Activated T-cell treated with anti-CD3 and anti-CD28 coated beads, Interleukin-2, amount 50 U/mL, for 1 hour (primary cell): ENCODE measurements around the gene SHC2.
"Not testable (repeated sequence)": the region's sequence is repeated elsewhere in the genome, so short reads cannot be mapped to it uniquely, and the experiment has no call there.

Experiments
- DNase-seq: peaks from one replicate; pipeline ENCODE4 v3.0.0-alpha.2; 2020

SHC2 gene

DNA sequence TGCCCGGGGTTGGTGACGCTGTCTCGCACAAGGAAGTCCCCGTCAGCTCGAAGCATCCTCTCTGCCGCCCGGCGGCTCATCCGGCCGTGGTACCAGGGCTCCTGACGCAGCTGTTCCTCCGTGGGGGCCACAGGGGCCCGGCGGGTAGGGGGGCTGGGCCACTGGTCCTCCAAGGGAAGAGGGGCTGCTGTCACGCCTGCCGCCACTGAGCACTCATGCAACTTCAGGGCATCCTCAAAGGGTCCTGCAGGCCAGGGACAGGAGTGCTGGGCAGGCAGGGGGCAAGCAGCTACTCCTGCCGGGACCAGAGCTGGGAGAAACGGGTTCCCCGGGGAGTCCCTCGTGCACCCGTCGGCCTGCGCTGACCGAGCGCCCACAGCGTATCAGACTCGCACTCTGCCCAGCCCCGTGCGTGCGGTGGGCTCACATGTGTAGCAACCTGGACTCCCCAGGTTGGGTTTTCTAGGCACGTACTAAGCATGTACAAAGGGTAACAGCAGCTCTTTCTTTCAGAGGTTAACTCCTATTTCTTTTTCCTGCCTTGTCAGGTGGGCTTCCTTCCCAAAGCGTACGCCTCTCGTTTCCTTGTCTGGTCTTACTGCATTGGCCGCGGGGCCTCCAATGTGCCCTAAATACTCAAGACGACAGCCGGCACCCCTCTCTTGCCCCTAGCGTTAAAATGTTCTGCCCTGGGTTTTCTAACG lies 38.5 kb downstream of the SHC2 start:
- DNase-seq = no peak

DNA sequence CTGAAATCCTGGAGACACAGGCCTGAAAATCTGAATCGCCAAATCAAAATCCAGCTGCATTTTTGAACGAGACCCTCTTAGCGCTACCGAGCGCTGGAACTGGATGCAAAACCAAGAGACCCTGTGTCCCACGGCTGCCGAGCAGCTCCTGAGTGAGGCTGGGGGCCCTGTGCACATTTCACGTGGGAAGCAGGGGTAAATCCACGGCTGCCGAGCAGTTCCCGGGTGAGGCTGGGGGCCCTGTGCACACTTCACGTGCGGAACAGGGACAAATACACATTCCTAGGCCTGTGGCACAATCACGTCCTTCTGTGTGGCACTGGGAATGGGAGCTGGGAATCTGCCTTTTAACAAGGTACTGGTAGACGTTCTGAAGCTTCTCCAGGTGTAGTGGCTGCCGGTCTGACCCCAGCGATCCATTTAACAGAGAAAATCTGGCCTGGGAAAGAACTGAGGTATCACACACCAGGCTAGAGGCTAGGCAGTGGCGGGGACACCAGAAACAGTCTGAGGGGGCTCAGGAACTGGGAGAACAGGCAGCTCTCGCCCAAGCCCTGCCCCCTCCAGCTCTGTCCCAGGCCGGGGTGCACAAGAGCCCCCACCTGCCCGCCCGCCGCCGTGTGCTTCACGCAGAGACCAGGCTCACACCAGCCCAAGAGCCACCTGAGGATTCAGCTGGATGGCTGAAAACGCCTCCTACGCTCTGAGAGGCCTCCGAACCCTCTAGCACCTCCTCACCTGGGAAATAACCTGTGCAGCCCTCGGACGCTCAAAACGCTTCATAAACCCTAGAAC lies 40.9 kb downstream of the SHC2 start:
- no peak for DNase-seq

DNA sequence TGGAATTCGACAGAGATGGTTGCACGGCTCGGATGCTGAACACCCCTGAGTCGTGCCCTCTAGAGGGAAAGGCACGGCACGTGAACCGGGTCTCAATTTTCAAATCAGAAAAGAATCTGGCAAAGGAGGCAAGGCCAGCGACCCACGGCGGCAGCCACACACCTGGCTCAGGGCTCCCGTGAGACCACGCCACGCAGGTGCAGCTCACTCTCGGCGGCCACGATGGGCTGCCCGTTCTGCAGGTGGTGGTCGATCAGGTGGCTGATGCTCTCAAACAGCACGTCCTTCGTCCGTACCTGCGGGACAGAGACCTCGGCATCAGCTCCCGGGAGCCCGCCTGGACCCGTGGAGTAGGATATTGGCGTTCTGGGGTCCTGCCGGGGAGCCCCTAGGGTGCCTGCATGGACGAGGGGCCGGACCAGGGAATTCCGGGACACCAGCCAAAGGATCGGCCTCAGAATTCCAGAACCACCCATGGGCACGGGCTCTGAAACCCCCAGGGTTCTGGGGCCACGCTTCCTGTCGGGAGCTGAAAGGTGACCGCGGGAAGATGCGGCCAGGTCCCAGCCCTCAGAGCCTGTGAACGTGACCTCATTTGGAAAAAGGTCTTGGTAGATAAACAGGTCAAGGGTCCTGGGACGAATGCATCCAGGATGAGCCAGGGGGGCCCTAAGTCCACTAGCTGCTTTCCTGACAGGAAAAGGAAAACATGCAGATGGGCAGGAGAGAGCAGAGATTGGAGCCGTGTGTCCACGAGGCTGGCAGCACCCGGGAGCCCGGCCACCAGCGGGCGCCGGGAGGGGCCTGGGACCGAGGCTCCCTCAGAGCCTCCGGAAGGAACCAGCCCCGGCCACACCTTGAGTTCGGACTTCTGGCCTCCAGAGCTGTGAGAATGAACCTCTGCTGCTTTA lies 41.8 kb downstream of the SHC2 start:
- no peak for DNase-seq

DNA sequence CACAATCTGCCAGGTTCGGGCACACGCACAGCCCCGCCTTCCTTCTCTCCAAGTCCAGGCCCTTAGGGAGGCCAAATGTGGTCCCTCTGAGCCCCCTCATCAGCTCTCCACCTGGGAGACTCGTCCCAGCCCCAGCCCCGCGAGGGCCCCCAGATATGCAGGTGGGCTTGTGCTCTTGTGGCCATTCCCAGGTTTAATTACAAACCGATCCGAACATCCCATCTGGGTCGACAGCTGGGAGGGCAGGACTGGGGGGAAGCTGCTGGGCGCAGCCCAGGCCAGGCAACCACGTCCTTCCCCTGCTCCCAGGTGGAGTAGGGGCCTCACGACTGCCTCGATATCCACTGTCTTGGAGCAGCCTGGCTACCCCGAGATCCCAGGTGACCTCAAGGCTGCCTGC lies 44.4 kb downstream of the SHC2 start:
- DNase-seq = no peak

DNA sequence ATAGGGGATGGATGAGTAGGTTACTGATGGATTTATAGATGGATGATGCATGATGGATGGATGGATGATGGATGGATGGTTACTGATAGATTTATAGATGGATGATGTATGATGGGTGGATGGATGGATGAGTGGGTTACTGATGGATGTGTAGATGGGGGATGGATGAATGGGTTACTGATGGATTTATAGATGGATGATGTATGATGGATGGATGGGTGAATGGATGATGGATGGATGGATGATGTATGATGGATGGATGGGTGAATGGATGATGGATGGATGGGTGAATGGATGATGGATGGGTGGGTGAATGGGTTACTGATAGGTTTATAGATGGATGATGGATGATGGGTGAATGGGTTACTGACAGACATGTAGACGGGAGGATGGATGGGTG lies 45.5 kb downstream of the SHC2 start:
- no peak for DNase-seq

DNA sequence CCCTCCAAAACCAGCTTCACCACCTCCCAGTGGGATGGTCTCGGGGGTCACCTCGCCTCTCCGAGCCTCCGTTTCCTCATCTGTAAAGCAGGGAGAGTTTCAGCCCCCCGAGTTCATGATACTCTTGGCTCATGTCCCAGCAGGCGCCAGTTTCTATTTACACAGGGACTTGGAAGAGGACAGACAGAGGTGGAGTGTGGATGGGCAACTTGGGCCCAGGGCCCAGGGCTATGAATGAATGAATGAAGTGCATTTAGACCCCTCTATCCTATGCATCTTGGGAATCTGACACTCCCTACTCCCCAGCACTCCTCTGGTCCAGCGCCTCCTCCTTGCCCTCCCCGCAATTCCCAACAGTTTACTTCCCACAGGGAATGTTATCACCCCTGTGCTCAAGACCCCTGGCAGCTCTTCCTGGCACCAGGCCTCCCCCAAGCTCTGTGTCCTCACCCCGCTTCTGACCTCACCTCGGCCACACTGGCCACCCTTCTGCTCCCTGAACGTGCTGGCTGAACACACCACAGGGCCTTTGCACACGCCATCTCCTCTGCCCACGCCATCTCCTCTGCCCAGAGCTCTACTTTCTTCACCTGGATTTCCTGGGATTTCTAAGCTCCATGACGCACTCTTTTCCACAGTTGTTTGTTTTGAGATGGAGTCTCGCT lies 46.9 kb downstream of the SHC2 start:
- DNase-seq = no peak

DNA sequence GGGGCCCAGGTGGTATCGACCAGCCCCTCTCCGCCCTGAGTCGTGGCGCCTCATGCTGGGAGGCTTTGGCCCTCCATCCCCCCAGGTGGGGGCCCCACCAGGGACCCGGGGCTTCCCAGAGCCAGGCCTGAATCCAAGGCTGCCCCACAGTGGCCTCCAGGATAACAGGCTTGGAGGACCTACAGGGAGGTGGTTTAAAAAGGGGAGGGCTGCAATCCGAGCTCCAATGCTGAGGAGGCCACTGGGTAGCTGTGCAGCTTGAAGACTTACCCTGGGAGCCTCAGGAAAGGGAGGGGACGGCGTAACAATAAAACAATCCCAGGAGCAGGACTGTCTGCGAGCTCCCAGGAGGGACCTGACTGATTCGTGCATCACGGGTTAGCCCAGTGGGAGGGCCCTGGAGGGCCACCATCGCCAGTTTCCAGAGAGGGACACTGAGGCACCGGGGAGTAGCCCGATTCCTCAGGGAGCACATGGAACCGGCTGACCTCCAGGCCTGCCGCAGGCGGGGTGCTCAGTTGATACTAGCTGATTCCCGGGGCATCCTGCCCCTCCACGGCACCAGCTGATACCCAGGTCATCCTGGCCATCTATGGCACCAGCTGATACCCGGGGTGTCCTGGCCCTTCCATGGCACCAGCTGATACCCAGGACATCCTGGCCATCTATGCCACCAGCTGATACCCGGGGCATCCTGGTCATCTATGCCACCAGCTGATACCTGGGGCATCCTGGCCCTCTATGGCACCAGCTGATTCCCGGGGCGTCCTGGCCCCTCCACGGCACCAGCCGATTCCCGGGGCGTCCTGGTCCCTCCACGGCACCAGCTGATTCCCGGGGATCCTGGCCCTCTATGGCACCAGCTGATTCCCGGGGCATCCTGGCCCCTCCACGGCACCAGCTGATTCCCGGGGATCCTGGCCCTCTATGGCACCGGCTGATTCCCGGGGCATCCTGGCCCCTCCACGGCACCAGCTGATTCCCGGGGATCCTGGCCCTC lies 48.2 kb downstream of the SHC2 start:
- DNase-seq = no peak

DNA sequence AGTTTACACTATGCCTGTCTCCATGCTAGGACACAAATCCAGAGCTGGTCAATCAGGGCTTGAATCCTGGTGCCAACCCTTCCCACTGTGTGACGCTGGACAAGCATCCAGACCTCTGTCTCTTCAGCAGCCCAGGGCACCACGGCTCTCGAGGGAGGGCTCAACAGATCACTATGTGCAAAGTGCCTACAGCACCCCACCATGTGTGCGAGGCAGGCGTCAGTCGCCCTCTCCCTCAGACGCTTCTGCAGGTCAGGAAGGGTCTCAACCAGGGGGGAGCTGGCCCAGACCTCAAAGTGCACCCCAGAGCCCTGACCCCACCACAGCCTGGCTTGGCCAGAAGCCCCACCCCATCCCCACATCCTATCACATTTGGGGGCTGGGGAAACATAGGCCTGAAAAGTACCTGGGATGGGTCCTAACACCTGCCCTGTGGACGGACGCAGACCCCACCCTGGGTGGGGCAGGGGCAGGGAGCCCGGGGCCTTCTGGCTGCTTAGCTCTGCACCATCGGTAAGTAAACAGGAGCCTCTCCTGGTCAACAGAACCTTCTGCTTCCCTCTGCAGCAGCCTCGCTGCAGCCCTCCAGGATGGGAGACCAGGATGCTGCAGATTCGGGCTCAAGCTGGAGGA lies 49.0 kb downstream of the SHC2 start:
- DNase-seq = no peak

DNA sequence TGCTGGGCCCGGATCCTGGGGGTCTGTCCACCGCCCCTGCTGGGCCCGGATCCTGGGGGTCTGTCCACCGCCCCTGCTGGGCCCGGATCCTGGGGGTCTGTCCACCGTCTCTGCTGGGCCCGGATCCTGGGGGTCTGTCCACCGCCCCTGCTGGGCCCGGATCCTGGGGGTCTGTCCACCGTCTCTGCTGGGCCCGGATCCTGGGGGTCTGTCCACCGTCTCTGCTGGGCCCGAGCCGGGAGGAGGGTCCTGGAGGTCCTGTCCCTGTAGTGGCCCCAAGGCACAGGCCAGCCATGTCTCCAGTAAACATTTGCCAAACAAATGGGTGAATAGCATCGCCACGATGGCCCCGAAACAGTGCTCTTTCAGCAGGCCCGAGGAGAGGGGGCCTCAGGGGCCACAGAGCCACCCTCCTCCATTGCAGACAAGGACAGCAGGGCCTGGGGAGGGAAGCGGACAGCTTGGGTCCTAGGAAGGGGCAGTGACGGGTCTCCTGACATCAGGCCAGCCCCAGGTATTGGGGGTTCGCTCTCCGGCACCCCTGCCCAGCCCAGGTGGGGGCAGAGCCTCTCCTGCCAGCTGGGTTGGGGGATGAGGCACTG lies 49.6 kb downstream of the SHC2 start:
- not testable (repeated sequence) for DNase-seq

DNA sequence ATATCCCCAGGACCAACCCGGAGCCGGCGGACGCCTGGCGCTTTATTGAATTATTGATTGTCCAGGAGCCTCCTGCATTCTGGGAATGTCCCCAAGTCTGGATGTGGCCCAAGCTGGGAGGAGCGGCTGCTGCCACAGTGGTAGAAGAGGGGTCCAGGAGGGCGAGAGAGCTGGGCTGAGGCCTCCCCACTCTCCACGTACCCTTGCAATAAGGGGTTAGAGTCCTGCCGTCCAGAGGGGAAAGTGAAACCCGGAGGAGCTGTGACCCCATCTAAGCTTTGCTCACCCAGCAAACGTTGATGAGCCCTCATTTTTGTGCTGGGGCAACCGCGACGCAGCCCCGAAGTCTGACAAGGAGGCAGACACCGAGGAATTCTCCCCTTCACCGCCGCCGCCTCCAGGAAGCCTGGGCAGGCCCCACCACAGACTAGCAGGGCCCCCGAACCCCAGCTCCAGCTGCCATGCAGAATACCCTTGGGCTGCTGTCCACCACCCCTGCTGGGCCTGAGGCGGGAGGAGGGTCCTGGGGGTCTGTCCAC lies 50.5 kb downstream of the SHC2 start:
- no peak for DNase-seq

DNA sequence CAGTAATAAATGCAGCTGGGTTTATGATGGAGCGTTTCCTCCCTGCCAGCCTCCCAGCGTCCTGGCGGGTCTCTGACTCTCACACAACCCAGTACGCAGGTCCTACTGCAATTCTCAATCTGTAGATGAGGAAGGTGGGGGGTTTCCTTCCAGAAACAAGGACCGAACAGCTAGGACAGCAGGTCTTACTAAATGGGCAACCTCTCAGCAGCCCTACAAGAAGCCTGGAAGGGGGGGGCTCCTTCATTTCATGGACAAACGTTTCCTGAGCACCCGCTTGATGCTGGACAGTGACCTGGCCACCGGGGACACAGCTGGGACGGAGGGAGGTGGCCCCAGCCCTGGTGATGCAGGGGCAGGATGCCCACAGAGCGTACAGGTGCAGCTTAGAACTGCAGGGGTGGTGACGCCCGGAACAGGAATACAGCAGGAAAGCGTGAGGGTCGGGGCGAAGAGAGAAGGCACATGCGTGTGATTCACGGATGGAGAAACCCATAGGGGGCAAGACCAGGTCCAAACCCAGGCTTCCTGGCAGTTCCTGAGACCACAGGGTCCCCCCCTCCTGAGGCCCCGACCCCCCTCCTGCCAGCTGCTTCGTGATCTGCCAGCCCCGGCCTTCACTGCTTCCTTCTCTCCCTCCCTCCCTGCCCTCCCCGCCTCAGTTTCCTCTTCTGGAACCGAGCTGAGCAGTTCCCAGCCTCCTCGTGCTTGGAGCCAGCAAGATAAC lies 51.2 kb downstream of the SHC2 start:
- no peak for DNase-seq

DNA sequence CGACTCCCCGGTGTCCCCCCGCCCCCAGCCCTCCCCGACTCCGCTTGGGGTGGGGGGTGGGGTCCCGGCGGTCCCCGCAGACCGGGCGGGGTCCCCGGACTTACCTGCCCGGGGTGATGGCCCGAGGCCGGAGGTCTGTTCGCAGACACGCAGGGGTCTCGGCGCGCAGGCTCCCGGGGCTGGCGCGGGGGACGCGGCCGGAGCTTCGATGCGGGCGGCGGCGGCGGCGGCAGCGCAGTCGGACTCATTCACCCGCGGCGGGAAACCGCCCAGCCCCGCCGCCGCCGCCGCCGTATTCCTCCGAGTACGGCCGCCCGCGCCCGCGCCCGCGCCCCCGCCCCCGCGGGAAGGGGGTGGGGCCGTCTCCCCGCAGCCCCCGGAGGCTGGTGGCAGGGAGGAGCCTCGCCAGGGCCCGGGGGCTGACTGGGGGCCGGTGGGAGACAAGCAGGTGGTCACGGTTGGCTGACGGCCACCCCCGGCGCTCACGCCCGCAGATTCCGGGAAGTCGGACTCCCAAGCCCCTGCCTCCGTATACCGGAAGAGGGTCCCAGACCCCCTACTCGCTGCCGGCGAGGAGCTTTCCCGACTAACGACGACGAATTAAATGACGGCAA lies 51.8 kb downstream of the SHC2 start, which contains the start of gene C2CD4C:
Gene C2CD4C, minus strand, starts transcription at position 246 of the 614 bp plus-strand sequence. CDS start 786 bp downstream, outside the sequence.
- DNase-seq = peak; percentile 50

DNA sequence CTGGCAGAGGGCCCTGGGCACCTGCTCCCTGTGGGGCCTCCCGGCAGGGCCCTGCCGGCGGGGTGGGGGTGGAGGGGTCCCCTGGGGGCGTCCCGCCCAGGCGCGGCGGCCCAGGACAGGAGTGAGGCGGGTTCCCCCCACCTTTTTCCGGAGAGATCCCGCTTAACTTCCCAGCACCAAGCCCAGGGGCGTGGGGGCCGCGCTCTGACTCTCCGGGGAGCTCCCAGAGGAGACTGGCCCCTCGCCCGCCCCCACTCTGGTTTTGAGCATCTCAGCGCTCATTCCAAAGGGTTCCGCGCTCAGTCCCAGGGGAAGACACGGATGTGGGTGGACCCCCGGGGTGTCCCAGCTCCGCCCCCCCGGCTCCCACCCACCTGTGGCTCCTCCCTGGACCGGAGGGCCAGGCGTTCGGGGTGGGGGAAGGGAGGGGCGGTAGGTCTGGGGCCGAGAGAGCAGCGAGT lies 52.4 kb downstream of the SHC2 start:
- DNase-seq = no peak

DNA sequence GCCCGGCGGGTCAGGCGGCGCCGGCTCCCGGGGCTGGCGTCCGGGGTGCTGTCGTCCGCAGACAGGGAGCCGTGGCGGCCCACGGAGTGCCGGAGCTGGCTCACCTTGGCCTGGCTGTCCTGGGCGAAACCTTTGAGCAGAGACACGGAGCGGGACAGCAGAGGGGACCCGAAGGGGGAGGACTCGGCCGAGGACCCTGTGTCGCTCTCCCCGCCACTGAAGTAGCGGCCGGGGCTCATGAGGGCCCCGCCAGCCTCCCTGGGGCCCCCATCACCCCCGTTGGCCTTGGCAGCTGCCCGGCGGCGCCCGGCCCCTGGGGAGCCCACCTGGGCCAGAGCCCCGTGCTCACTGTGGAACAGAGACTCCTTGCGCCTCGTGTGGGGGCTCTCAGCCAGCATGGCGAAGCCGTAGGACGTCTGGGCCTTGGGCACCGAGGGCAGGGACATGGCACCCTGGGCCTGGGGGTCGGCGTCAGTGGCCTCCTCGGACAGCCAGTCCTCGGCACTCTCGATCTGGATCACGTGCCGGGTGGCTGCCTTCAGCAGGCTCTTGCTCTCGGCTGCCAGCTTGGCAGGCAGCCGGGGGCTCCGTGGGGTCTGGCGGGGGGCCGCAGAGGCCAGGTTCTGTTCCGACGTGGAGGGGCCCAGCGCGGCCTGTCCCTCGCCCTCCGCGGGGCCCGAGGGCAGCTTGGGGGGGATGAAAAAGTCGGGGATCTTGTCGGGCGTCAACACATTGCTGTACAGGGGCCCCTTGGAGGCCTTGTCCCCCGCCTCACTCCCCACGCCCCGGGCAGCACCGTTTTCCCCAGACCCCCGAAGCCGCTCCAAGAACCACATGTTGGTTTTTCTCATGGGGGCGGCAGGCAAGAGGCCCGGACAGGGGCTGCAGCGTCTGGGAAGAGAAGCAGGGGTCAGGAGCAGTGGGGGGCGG lies 53.1 kb downstream of the SHC2 start:
- DNase-seq = no peak

DNA sequence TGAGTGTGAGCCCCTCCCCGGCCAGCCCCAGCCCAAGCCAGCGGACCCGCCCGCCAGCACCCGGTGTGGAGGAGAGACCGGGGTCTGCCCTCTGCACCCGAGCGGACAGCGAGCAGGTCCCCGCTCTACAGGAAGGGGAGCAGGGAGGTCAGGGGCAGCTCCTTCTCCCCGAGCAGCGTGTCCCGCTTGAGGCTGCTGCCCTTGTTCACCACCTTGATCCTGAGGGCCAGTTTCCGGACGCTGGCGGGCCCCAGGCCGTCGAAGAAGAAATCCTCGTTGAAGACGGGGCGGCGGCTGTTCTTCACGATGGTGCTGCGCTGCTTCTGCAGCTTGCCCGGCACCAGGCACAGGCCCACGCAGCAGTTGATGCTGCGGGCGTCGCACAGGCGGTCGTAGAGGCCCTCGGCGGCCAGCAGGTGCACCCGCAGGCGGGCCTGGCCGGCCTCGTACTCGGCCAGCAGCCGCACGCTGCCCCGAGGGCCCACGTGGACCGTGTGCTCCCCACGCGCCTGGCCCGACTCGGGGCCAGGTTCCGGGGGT lies 53.8 kb downstream of the SHC2 start:
- DNase-seq = no peak

DNA sequence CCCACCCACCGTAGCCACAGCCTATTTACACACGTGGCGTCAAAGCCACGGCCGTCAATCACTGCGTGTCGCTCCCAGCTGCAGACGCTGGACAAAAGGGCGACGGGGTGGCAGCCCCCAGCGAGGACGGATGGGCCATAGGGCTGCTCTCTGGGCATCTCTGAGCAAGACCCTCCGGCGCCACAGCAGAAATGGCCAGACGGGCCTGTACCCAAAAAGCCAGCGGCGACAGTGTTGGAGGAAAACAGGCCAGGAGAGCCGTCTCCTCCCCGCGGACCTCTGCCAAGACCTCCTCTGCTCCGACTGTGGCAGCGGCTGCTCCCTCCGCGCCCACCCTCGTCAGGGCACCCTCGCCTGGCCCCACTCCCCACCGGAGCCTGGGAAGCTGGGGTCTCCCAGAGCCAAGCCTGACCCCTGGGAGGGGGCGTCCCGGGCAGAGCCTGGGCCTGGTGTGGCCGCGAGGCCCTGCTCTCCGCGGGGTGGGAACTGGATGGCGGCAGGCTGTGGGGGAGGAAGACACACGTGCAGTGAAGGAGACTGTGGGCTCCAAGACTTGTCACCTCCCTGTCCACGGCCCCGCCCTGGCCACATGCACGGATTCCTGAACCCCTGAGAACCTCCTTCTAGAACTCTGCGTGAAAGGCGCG lies 54.6 kb downstream of the SHC2 start:
- DNase-seq = no peak
